ENCODE data around the gene CLEC16A. TPM values are rescaled to one million over a fixed set of nuclear protein-coding genes. Genes with fewer than 3 reads are reported as not detected.
A peak's percentile ranks its signal among the peaks of the same experiment; 100 is the strongest.
"Not testable (repeated sequence)": the region's sequence is repeated elsewhere in the genome, so short reads cannot be mapped to it uniquely, and the experiment has no call there.

CLEC16A gene
- total and polyA plus RNA-seq, 9 of the 15 experiments (the other 6 are each of a cell fraction or from before 2014, with no cell fraction given), result 1.00 to 22.3 (median 10.0) TPM

GRCh38 chr16:11219178-11219577 lies 274.8 kb downstream of the CLEC16A start:
- Histone ChIP-seq H3K9me1 (ENCODE audit: control insufficient read depth, insufficient read depth, low read length) (no peaks in the 10 kb centered on the region), H3K4me2 (ENCODE audit: insufficient read depth, low read length) (no peak overlapping the region), H2AFZ (ENCODE audit: low read depth, low read length) (no peak overlapping the region), H3K4me1 (replicated peaks in 1 of 2; ENCODE audit: control insufficient read depth in 2 of 2, insufficient read depth in 2 of 2, low read length in 2 of 2) (peaks cover under 1 to 4% of the 10 kb centered on the region in 2 experiments), H3K27me3 (ENCODE audit: control insufficient read depth in 2 of 2, insufficient read depth in 2 of 2, low read length in 2 of 2) (no peaks in the 10 kb centered on the region; a peak in 1 of 5 replicates), H3K79me2 (ENCODE audit: control insufficient read depth, insufficient read depth, low read length) (no peaks in the 10 kb centered on the region), H4K20me1 (replicated peaks; ENCODE audit: control insufficient read depth, insufficient read depth, low read length) (no peaks in the 10 kb centered on the region), H3K27ac (ENCODE audit: extremely low read depth, low read depth, low read length) (no peak overlapping the region), H3K9ac (ENCODE audit: insufficient read depth in 1 of 2, low read depth in 2 of 2, low read length in 2 of 2) (no peak overlapping the region), H3K4me3 (no peak overlapping the region), H3K9me3 (replicated peaks; ENCODE audit: control insufficient read depth, insufficient read depth, low read depth, low read length) (peaks cover 22% of the 10 kb centered on the region), H3K36me3 (ENCODE audit: control insufficient read depth, insufficient read depth, low read length) (no peaks in the 10 kb centered on the region; the same call in 2 of the 3 replicates)
- POLR2A ChIA-PET, result no interaction called here
- TF ChIP-seq BACH1 (tag; IDR thresholded peaks at IDR 0.05) (no peak), BCOR (IDR thresholded peaks at IDR 0.05) (peak; percentile 37; the same call in 1 of the 2 replicates), TCF7L2 (IDR thresholded peaks at IDR 0.05; ENCODE audit: low read depth, low read length) (no peak), KLF16 (IDR thresholded peaks at IDR 0.05) (no peak), RBM25 (IDR thresholded peaks at IDR 0.05; ENCODE audit: low read depth, low read length, severe bottlenecking) (peak; percentile 79)
- TF ChIP-seq, protein P1, sequence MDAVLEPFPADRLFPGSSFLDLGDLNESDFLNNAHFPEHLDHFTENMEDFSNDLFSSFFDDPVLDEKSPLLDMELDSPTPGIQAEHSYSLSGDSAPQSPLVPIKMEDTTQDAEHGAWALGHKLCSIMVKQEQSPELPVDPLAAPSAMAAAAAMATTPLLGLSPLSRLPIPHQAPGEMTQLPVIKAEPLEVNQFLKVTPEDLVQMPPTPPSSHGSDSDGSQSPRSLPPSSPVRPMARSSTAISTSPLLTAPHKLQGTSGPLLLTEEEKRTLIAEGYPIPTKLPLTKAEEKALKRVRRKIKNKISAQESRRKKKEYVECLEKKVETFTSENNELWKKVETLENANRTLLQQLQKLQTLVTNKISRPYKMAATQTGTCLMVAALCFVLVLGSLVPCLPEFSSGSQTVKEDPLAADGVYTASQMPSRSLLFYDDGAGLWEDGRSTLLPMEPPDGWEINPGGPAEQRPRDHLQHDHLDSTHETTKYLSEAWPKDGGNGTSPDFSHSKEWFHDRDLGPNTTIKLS (IDR thresholded peaks at IDR 0.05; ENCODE audit: borderline replicate concordance, low read depth), result no peak
- intact Hi-C loops (cut with micrococcal nuclease) (no loop called here), in situ Hi-C loops (cut with MboI) (no loop called here)
- WGBS (ENCODE audit: insufficient coverage, low coverage, missing lambda C conversion rate), result 56% methylated on average over 4 of the region's 4 CpGs
- ATAC-seq (no peak), DNase-seq (ENCODE audit: extremely low read depth in 1 of 4, low spot score in 3 of 4) (no peak), FAIRE-seq (no peak)
- CTCF ChIA-PET (ENCODE audit: low intra/inter-chr PET ratio), result no interaction called here
- no TSS peak for BruUV-seq (replicated peaks)

- intact Hi-C loops (cut with micrococcal nuclease); H4K20me1 ChIP-seq (replicated peaks; ENCODE audit: control insufficient read depth, insufficient read depth, low read length); ATAC-seq; H3K36me3 ChIP-seq (ENCODE audit: control insufficient read depth, insufficient read depth, low read length); H3K4me2 ChIP-seq (ENCODE audit: insufficient read depth, low read length); DNase-seq (ENCODE audit: extremely low read depth in 1 of 4, low spot score in 3 of 4); H3K79me2 ChIP-seq (ENCODE audit: control insufficient read depth, insufficient read depth, low read length); FAIRE-seq; CTCF ChIA-PET (ENCODE audit: low intra/inter-chr PET ratio); in situ Hi-C loops (cut with MboI); H3K27ac ChIP-seq (ENCODE audit: extremely low read depth, low read depth, low read length); H3K9ac ChIP-seq (ENCODE audit: insufficient read depth in 1 of 2, low read depth in 2 of 2, low read length in 2 of 2); H3K4me3 ChIP-seq; H3K9me1 ChIP-seq (ENCODE audit: control insufficient read depth, insufficient read depth, low read length); BruUV-seq (replicated peaks); H3K27me3 ChIP-seq (ENCODE audit: control insufficient read depth in 2 of 2, insufficient read depth in 2 of 2, low read length in 2 of 2); H2AFZ ChIP-seq (ENCODE audit: low read depth, low read length): not testable (repeated sequence)
- Histone ChIP-seq H3K9me3 (replicated peaks; ENCODE audit: control insufficient read depth, insufficient read depth, low read depth, low read length) (peaks cover 22% of the 10 kb centered on the region), H3K4me1 (replicated peaks in 1 of 2; ENCODE audit: control insufficient read depth in 2 of 2, insufficient read depth in 2 of 2, low read length in 2 of 2) (peaks cover 6 to 17% of the 10 kb centered on the region in 2 experiments)
- 63% methylated on average over 2 of the region's 2 CpGs for WGBS (ENCODE audit: insufficient coverage, low coverage, missing lambda C conversion rate)
- POLR2A ChIA-PET, result interaction anchor here (1.2 kb wide), 1 partner anchor 19 kb away, joined by 5 read pairs; no protein-coding TSS in a partner anchor
Observed at GRCh38 chr16:11220507-11220906, 276.1 kb downstream of the CLEC16A start.

Data from K562 (cell line).